ENCODE measurements around the gene SORCS2.

The SORCS2 gene

GRCh38 chr4:7725951-7726350 lies 533.6 kb downstream of the SORCS2 start:
- 85% methylated on average over 9 of the region's 9 CpGs for WGBS
- no peak overlapping the region for H3K4me3 ChIP-seq (ENCODE audit: insufficient read depth in 1 of 2, low read depth in 1 of 2, low read length in 2 of 2)
- H2BK120ac ChIP-seq (ENCODE audit: low read depth, low read length), result no peak overlapping the region
- no peak overlapping the region for H2BK15ac ChIP-seq (ENCODE audit: low read depth, poor library complexity, severe bottlenecking)
- H3K9ac ChIP-seq (ENCODE audit: low read length), result no peak overlapping the region
- no peak overlapping the region for H4K91ac ChIP-seq (ENCODE audit: low read length)
- H2AK5ac ChIP-seq (ENCODE audit: low read length, severe bottlenecking), result no peak overlapping the region
- no peak overlapping the region for H3K14ac ChIP-seq (ENCODE audit: low read length in 2 of 2)
- peaks cover 13 to 20% of the 10 kb centered on the region in 2 experiments for H3K27me3 ChIP-seq (ENCODE audit: control insufficient read depth in 1 of 2, insufficient read depth in 1 of 2, low read length in 2 of 2)
- H2BK5ac ChIP-seq (ENCODE audit: low read depth, low read length, poor library complexity, severe bottlenecking), result no peak overlapping the region
- H3K23ac ChIP-seq (ENCODE audit: low read length in 2 of 2), result no peak overlapping the region
- H3K4me1 ChIP-seq (ENCODE audit: control insufficient read depth, insufficient read depth, low read depth, low read length), result peaks cover 3% of the 10 kb centered on the region
- H3K36me3 ChIP-seq (ENCODE audit: control insufficient read depth in 1 of 2, insufficient read depth in 2 of 2, low read depth in 1 of 2, low read length in 2 of 2), result peaks cover 0 to 5% of the 10 kb centered on the region in 2 experiments
- H3K4ac ChIP-seq (ENCODE audit: low read depth in 1 of 2, low read length in 2 of 2), result no peak overlapping the region
- DNase-seq, result no peak
- H3K4me2 ChIP-seq (ENCODE audit: low read length, poor library complexity, severe bottlenecking), result no peak overlapping the region
- H3K18ac ChIP-seq (ENCODE audit: low read depth in 1 of 2, low read length in 2 of 2), result no peak overlapping the region
- no peak overlapping the region for H3K27ac ChIP-seq (ENCODE audit: low read length, poor library complexity, severe bottlenecking)
- no peak overlapping the region for H2AFZ ChIP-seq (ENCODE audit: low read depth, low read length)
- no peaks in the 10 kb centered on the region for H3K9me3 ChIP-seq (ENCODE audit: control insufficient read depth, low read length)
- H4K8ac ChIP-seq (ENCODE audit: low read length), result no peak overlapping the region
- H2BK12ac ChIP-seq (ENCODE audit: low read length in 2 of 2), result no peak overlapping the region
- no peaks in the 10 kb centered on the region for H3K79me1 ChIP-seq (replicated peaks; ENCODE audit: low read length, poor library complexity, severe bottlenecking)

DNA sequence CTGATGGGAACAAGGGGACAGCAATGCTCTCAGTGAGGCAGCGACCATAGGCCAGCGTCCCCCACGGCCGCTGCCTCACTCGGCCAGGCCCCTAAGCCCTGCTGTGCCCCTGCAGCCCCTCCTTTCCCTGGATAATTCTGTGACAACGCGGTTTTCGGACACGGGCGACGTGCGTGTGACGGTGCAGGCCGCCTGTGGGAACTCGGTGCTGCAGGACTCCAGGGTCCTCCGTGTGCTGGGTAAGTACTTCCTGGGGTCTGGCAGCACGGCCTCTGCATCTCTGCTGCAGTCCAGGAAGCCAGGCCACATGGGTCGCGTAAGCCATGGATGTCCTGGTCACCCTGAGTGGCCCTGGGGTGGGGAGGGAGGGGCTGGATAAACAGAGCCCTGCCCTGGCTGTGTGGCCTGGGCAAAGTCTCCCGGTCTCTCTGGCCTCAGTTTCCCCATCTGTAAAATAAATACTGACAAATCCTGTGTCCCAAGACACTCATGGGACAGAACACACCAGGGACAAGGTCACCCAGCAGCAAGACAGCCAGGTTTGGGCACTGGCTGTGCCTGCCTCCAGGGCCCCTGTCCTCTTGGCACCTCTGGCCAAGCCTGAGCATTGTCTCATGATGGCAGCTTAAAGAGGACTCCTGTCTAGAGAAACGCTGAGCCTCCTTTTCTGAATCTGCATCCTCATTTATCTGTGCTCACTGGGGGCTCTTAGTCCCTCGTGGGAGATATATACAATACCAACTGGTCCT lies 534.5 kb downstream of the SORCS2 start:
- no peak overlapping the region for H3K18ac ChIP-seq (ENCODE audit: low read depth in 1 of 2, low read length in 2 of 2)
- DNase-seq, result no peak
- H2AK5ac ChIP-seq (ENCODE audit: low read length, severe bottlenecking), result no peak overlapping the region
- H3K4me2 ChIP-seq (ENCODE audit: low read length, poor library complexity, severe bottlenecking), result no peak overlapping the region
- H3K4ac ChIP-seq (ENCODE audit: low read depth in 1 of 2, low read length in 2 of 2), result no peak overlapping the region
- 89% methylated on average over 22 of the region's 22 CpGs for WGBS
- no peak overlapping the region for H3K14ac ChIP-seq (ENCODE audit: low read length in 2 of 2)
- no peaks in the 10 kb centered on the region for H3K9me3 ChIP-seq (ENCODE audit: control insufficient read depth, low read length)
- H3K4me3 ChIP-seq (ENCODE audit: insufficient read depth in 1 of 2, low read depth in 1 of 2, low read length in 2 of 2), result no peak overlapping the region
- H3K36me3 ChIP-seq (ENCODE audit: control insufficient read depth in 1 of 2, insufficient read depth in 2 of 2, low read depth in 1 of 2, low read length in 2 of 2), result peaks cover 0 to 5% of the 10 kb centered on the region in 2 experiments
- H3K23ac ChIP-seq (ENCODE audit: low read length in 2 of 2), result no peak overlapping the region
- no peak overlapping the region for H4K8ac ChIP-seq (ENCODE audit: low read length)
- H2BK5ac ChIP-seq (ENCODE audit: low read depth, low read length, poor library complexity, severe bottlenecking), result no peak overlapping the region
- no peak overlapping the region for H3K27ac ChIP-seq (ENCODE audit: low read length, poor library complexity, severe bottlenecking)
- H2BK15ac ChIP-seq (ENCODE audit: low read depth, poor library complexity, severe bottlenecking), result no peak overlapping the region
- H2BK12ac ChIP-seq (ENCODE audit: low read length in 2 of 2), result no peak overlapping the region
- no peaks in the 10 kb centered on the region for H3K79me1 ChIP-seq (replicated peaks; ENCODE audit: low read length, poor library complexity, severe bottlenecking)
- no peak overlapping the region for H4K91ac ChIP-seq (ENCODE audit: low read length)
- peaks cover 3% of the 10 kb centered on the region for H3K4me1 ChIP-seq (ENCODE audit: control insufficient read depth, insufficient read depth, low read depth, low read length)
- no peak overlapping the region for H2AFZ ChIP-seq (ENCODE audit: low read depth, low read length)
- H3K27me3 ChIP-seq (ENCODE audit: control insufficient read depth in 1 of 2, insufficient read depth in 1 of 2, low read length in 2 of 2), result peaks cover 11 to 20% of the 10 kb centered on the region in 2 experiments
- H2BK120ac ChIP-seq (ENCODE audit: low read depth, low read length), result no peak overlapping the region
- H3K9ac ChIP-seq (ENCODE audit: low read length), result no peak overlapping the region

DNA sequence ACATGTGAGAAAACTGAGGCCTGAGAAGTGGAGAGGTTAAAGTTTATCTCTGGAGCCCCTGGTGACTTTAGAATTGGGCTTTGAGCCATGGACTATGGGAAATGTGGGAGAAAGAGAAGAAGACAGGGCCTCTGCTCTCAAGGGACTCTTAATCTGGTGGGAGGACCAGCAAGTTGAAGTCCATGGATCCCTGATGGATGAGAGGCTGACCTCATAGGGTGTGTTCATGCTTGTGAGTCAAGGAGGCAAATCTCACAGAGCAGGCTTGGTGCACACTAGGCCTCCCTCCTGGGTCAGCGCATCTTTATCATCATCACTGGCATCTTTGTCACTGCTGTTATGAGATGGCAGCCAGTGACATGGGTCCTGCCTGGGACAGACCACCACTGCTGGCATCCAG lies 535.4 kb downstream of the SORCS2 start:
- Histone ChIP-seq H2BK120ac (ENCODE audit: low read depth, low read length) (no peak overlapping the region), H3K27ac (ENCODE audit: low read length, poor library complexity, severe bottlenecking) (no peak overlapping the region), H3K36me3 (ENCODE audit: control insufficient read depth in 1 of 2, insufficient read depth in 2 of 2, low read depth in 1 of 2, low read length in 2 of 2) (peaks cover 0 to 5% of the 10 kb centered on the region in 2 experiments), H3K4me3 (ENCODE audit: insufficient read depth in 1 of 2, low read depth in 1 of 2, low read length in 2 of 2) (no peak overlapping the region), H4K91ac (ENCODE audit: low read length) (no peak overlapping the region), H3K4me1 (ENCODE audit: control insufficient read depth, insufficient read depth, low read depth, low read length) (peaks cover 3% of the 10 kb centered on the region), H3K14ac (ENCODE audit: low read length in 2 of 2) (no peak overlapping the region), H2AFZ (ENCODE audit: low read depth, low read length) (no peak overlapping the region), H3K27me3 (ENCODE audit: control insufficient read depth in 1 of 2, insufficient read depth in 1 of 2, low read length in 2 of 2) (peaks cover 8 to 22% of the 10 kb centered on the region in 2 experiments), H3K9ac (ENCODE audit: low read length) (no peak overlapping the region), H3K4ac (ENCODE audit: low read depth in 1 of 2, low read length in 2 of 2) (no peak overlapping the region), H4K8ac (ENCODE audit: low read length) (no peak overlapping the region), H2AK5ac (ENCODE audit: low read length, severe bottlenecking) (no peak overlapping the region), H3K18ac (ENCODE audit: low read depth in 1 of 2, low read length in 2 of 2) (no peak overlapping the region), H3K9me3 (ENCODE audit: control insufficient read depth, low read length) (no peaks in the 10 kb centered on the region), H3K23ac (ENCODE audit: low read length in 2 of 2) (no peak overlapping the region), H2BK5ac (ENCODE audit: low read depth, low read length, poor library complexity, severe bottlenecking) (no peak overlapping the region), H3K4me2 (ENCODE audit: low read length, poor library complexity, severe bottlenecking) (no peak overlapping the region), H2BK12ac (ENCODE audit: low read length in 2 of 2) (no peak overlapping the region), H2BK15ac (ENCODE audit: low read depth, poor library complexity, severe bottlenecking) (no peak overlapping the region), H3K79me1 (replicated peaks; ENCODE audit: low read length, poor library complexity, severe bottlenecking) (no peaks in the 10 kb centered on the region)
- 97% methylated on average over 1 of the region's 1 CpG for WGBS
- DNase-seq, result no peak

GRCh38 chr4:7731437-7731836 lies 539.1 kb downstream of the SORCS2 start:
- no peak overlapping the region for H3K18ac ChIP-seq (ENCODE audit: low read depth in 1 of 2, low read length in 2 of 2)
- no peak overlapping the region for H3K23ac ChIP-seq (ENCODE audit: low read length in 2 of 2)
- no peak overlapping the region for H2BK120ac ChIP-seq (ENCODE audit: low read depth, low read length)
- H4K8ac ChIP-seq (ENCODE audit: low read length), result no peak overlapping the region
- no peak overlapping the region for H3K4me3 ChIP-seq (ENCODE audit: insufficient read depth in 1 of 2, low read depth in 1 of 2, low read length in 2 of 2)
- H2BK5ac ChIP-seq (ENCODE audit: low read depth, low read length, poor library complexity, severe bottlenecking), result no peak overlapping the region
- DNase-seq, result no peak
- H3K4me2 ChIP-seq (ENCODE audit: low read length, poor library complexity, severe bottlenecking), result no peak overlapping the region
- H2AFZ ChIP-seq (ENCODE audit: low read depth, low read length), result no peak overlapping the region
- H3K9ac ChIP-seq (ENCODE audit: low read length), result no peak overlapping the region
- 91% methylated on average over 3 of the region's 4 CpGs for WGBS
- H2BK12ac ChIP-seq (ENCODE audit: low read length in 2 of 2), result no peak overlapping the region
- no peaks in the 10 kb centered on the region for H3K9me3 ChIP-seq (ENCODE audit: control insufficient read depth, low read length)
- H3K4ac ChIP-seq (ENCODE audit: low read depth in 1 of 2, low read length in 2 of 2), result no peak overlapping the region
- no peaks in the 10 kb centered on the region for H3K79me1 ChIP-seq (replicated peaks; ENCODE audit: low read length, poor library complexity, severe bottlenecking)
- peaks cover 22 to 40% of the 10 kb centered on the region in 2 experiments for H3K27me3 ChIP-seq (ENCODE audit: control insufficient read depth in 1 of 2, insufficient read depth in 1 of 2, low read length in 2 of 2)
- H4K91ac ChIP-seq (ENCODE audit: low read length), result no peak overlapping the region
- no peak overlapping the region for H3K14ac ChIP-seq (ENCODE audit: low read length in 2 of 2)
- H3K4me1 ChIP-seq (ENCODE audit: control insufficient read depth, insufficient read depth, low read depth, low read length), result no peaks in the 10 kb centered on the region
- no peak overlapping the region for H3K27ac ChIP-seq (ENCODE audit: low read length, poor library complexity, severe bottlenecking)
- H2BK15ac ChIP-seq (ENCODE audit: low read depth, poor library complexity, severe bottlenecking), result no peak overlapping the region
- no peak overlapping the region for H2AK5ac ChIP-seq (ENCODE audit: low read length, severe bottlenecking)
- peaks cover 0 to 5% of the 10 kb centered on the region in 2 experiments for H3K36me3 ChIP-seq (ENCODE audit: control insufficient read depth in 1 of 2, insufficient read depth in 2 of 2, low read depth in 1 of 2, low read length in 2 of 2)

Measured in mesenchymal stem cell (in vitro differentiated cells and primary cell).